SK-N-SH (cell line): ENCODE data around the gene HOXB6. TPM values are rescaled to one million over a fixed set of nuclear protein-coding genes. Genes with fewer than 3 reads are reported as not detected.

Experiments
- CTCF ChIA-PET: fragments of 300-600, 350-600 bp; formaldehyde crosslinking; extraction: SDS; loops from one replicate; lab custom pipeline; 2021; lab: Yijun Ruan, JAX
- POLR2A ChIA-PET: fragments of 350-600 bp; sonication (Branson Sonifier 250); formaldehyde crosslinking; extraction: SDS; loops from one replicate; lab custom pipeline; 2020; ENCODE audit warnings: antibody characterized with exemption, inconsistent platforms; lab: Yijun Ruan, JAX
- DNase-seq: peaks from one replicate; pipeline ENCODE4 v3.0.0; 2012
- H2AFZ ChIP-seq: fragments of 200-600 bp; sonication (generic); 2 replicates; pipeline ENCODE4 v1.8.1; 2016; ENCODE audit warnings: antibody characterized with exemption, mild to moderate bottlenecking, low read depth
- H3F3A ChIP-seq: fragments of 200-600 bp; sonication (generic); replicated peaks from 2 replicates; pipeline ENCODE3; 2016; ENCODE audit warnings: antibody characterized with exemption, mild to moderate bottlenecking; ENCODE audit not compliant: insufficient read depth
- H3K27ac ChIP-seq, 2 experiments: fragments of 200-500 bp in 1 of 2; fragments of 200-600 bp in 1 of 2; sonication (Bioruptor generic) in 1 of 2; sonication (generic), shearing (Covaris generic) in 1 of 2; 2 replicates each; pipeline versions ENCODE4 v1.5.1 to v1.6.1; 2014 to 2016; ENCODE audit warnings: low read depth in 2 of 2, inconsistent platforms in 1 of 2, low read length in 1 of 2, mild to moderate bottlenecking in 1 of 2, mixed read lengths in 1 of 2
- H3K27me3 ChIP-seq: fragments of 200-600 bp; sonication (generic), shearing (Covaris generic); 2 replicates; pipeline ENCODE4 v1.6.1; 2016; ENCODE audit warnings: mixed run types; ENCODE audit not compliant: insufficient read depth
- H3K36me3 ChIP-seq, 2 experiments: fragments of 200-500 bp in 1 of 2; fragments of 200-600 bp in 1 of 2; sonication (Bioruptor generic) in 1 of 2; sonication (generic) in 1 of 2; replicated peaks in 1 of 2; 2 replicates each; pipeline versions ENCODE3 to v1.5.1; 2014 to 2016; ENCODE audit warnings: low read length in 1 of 2, mild to moderate bottlenecking in 1 of 2; ENCODE audit not compliant: insufficient read depth in 2 of 2, control insufficient read depth in 1 of 2
- H3K4me1 ChIP-seq, 2 experiments: fragments of 200-500 bp in 1 of 2; fragments of 200-600 bp in 1 of 2; sonication (Bioruptor generic) in 1 of 2; sonication (generic), shearing (Covaris generic) in 1 of 2; 2 replicates each; pipeline versions ENCODE4 v1.5.1 to v1.6.1; 2014 to 2016; ENCODE audit warnings: low read depth in 1 of 2, low read length in 1 of 2, mixed run types in 1 of 2; ENCODE audit not compliant: insufficient read depth in 2 of 2, control insufficient read depth in 1 of 2
- H3K4me2 ChIP-seq: fragments of 200-600 bp; sonication (generic), shearing (Covaris generic); 2 replicates; pipeline ENCODE4 v1.6.1; 2017; ENCODE audit warnings: mixed run types
- H3K4me3 ChIP-seq, 2 experiments: fragments of 200-500 bp in 1 of 2; fragments of 200-600 bp in 1 of 2; sonication (Bioruptor generic) in 1 of 2; sonication (generic), shearing (Covaris generic) in 1 of 2; 2 replicates each; pipeline versions ENCODE4 v1.5.1 to v1.8.1; 2014 to 2016; ENCODE audit warnings: low read depth in 2 of 2, inconsistent platforms in 1 of 2, low read length in 1 of 2, mild to moderate bottlenecking in 1 of 2, mixed read lengths in 1 of 2, moderate library complexity in 1 of 2
- H3K79me2 ChIP-seq: fragments of 200-600 bp; sonication (generic); 2 replicates; pipeline ENCODE4 v1.8.1; 2017; ENCODE audit warnings: mild to moderate bottlenecking; ENCODE audit not compliant: insufficient read depth
- H3K9ac ChIP-seq: fragments of 200-600 bp; sonication (generic); 2 replicates; pipeline ENCODE4 v1.6.1; 2017; ENCODE audit warnings: mixed run types
- H3K9me2 ChIP-seq: fragments of 200-600 bp; sonication (generic); 2 replicates; pipeline ENCODE4 v1.6.1; 2017; ENCODE audit warnings: mixed run types
- H3K9me3 ChIP-seq: fragments of 200-600 bp; sonication (generic); 2 replicates; pipeline ENCODE4 v1.6.1; 2017; ENCODE audit warnings: mixed run types, mild to moderate bottlenecking, moderate library complexity
- H4K20me1 ChIP-seq: fragments of 200-600 bp; sonication (generic); 2 replicates; pipeline ENCODE4 v1.6.1; 2017; ENCODE audit warnings: mild to moderate bottlenecking, mixed run types; ENCODE audit not compliant: insufficient read depth
- CHD2 ChIP-seq: fragments of 150-350 bp; IDR thresholded peaks from 2 replicates; pipeline ENCODE4 v1.6.1; 2018; ENCODE audit warnings: low read length; ENCODE audit not compliant: partially characterized antibody
- CTCF ChIP-seq: fragments of 200-600 bp; sonication (generic); IDR thresholded peaks from 2 replicates; pipeline ENCODE4 v1.6.1; 2017; ENCODE audit warnings: antibody characterized with exemption, mild to moderate bottlenecking, moderate library complexity
- ELF1 ChIP-seq: IDR thresholded peaks from 2 replicates; pipeline ENCODE4 v1.4.0; 2012
- FOSL2 ChIP-seq: IDR thresholded peaks from 2 replicates; pipeline ENCODE4 v1.4.0; 2012; ENCODE audit warnings: low read depth, mild to moderate bottlenecking, moderate library complexity, borderline replicate concordance
- FOXJ3 ChIP-seq: sonication (generic); formaldehyde crosslinking; IDR thresholded peaks from 2 replicates; pipeline ENCODE4 v1.5.1; 2020; ENCODE audit warnings: mild to moderate bottlenecking, missing genetic modification reagents
- FOXM1 ChIP-seq: IDR thresholded peaks from 2 replicates; pipeline ENCODE4 v1.4.0; 2012; ENCODE audit warnings: low read depth, mild to moderate bottlenecking
- GABPA ChIP-seq: IDR thresholded peaks from 2 replicates; pipeline ENCODE4 v1.4.0; 2012; ENCODE audit warnings: low read depth, mild to moderate bottlenecking
- GATA2 ChIP-seq: sonication (generic); formaldehyde crosslinking; IDR thresholded peaks from 2 replicates; pipeline ENCODE4 v1.5.0; 2020; ENCODE audit warnings: mild to moderate bottlenecking, missing genetic modification reagents
- IRF3 ChIP-seq: fragments of 150-350 bp; IDR thresholded peaks from 2 replicates; pipeline ENCODE4 v1.6.1; 2016; ENCODE audit warnings: mild to moderate bottlenecking, low read depth, low read length
- JUND ChIP-seq: IDR thresholded peaks from 2 replicates; pipeline ENCODE4 v1.4.0; 2012
- MAX ChIP-seq: IDR thresholded peaks from 2 replicates; pipeline ENCODE4 v1.4.0; 2012; ENCODE audit warnings: low read depth
- MEF2A ChIP-seq: IDR thresholded peaks from 2 replicates; pipeline ENCODE4 v1.4.0; 2012; ENCODE audit warnings: low read depth, borderline replicate concordance
- MXI1 ChIP-seq: IDR thresholded peaks from 2 replicates; pipeline ENCODE4 v1.6.1; 2012; ENCODE audit warnings: mild to moderate bottlenecking, low read depth, low read length, improper control_type of control experiment
- NRF1 ChIP-seq: IDR thresholded peaks from 2 replicates; pipeline ENCODE4 v1.6.1; 2012; ENCODE audit warnings: low read depth, mild to moderate bottlenecking, low read length
- PBX3 ChIP-seq: IDR thresholded peaks from 2 replicates; pipeline ENCODE4; 2012
- POLR2AphosphoS5 ChIP-seq: IDR thresholded peaks from 2 replicates; pipeline ENCODE4 v1.6.1; 2012; ENCODE audit warnings: low read depth, low read length
- RAD21 ChIP-seq: IDR thresholded peaks from 2 replicates; pipeline ENCODE4 v1.6.1; 2012; ENCODE audit warnings: mild to moderate bottlenecking, low read length
- RCOR1 ChIP-seq: fragments of 150-350 bp; IDR thresholded peaks from 2 replicates; pipeline ENCODE4 v1.6.1; 2017; ENCODE audit warnings: antibody characterized with exemption, low read length
- RXRA ChIP-seq: IDR thresholded peaks from 2 replicates; pipeline ENCODE4 v1.4.0; 2012; ENCODE audit warnings: low read depth, mild to moderate bottlenecking, borderline replicate concordance
- SIN3A ChIP-seq: IDR thresholded peaks from 2 replicates; pipeline ENCODE4 v1.6.1; 2012; ENCODE audit warnings: low read depth, mild to moderate bottlenecking, low read length, moderate library complexity, borderline replicate concordance
- SMC3 ChIP-seq: IDR thresholded peaks from 2 replicates; pipeline ENCODE4 v1.6.1; 2012; ENCODE audit warnings: low read depth, low read length, improper control_type of control experiment
- TAF1 ChIP-seq: IDR thresholded peaks from 2 replicates; pipeline ENCODE4 v1.6.1; 2012; ENCODE audit warnings: low read depth, mild to moderate bottlenecking, low read length, moderate library complexity, borderline replicate concordance
- YY1 ChIP-seq: IDR thresholded peaks from 2 replicates; pipeline ENCODE4 v1.4.0; 2012; ENCODE audit warnings: low read depth, mild to moderate bottlenecking
- ZBTB33 ChIP-seq: IDR thresholded peaks from 2 replicates; pipeline ENCODE4 v1.4.0; 2012; ENCODE audit warnings: low read depth, borderline replicate concordance
- WGBS: methylation state at CpG from one replicate; pipeline ENCODE4 v1.1.6; 2017; ENCODE audit warnings: low lambda C conversion rate; 5-methylcytosine and 5-hydroxymethylcytosine counted together
- polyA plus RNA-seq, 3 experiments: library from polyadenylated mRNA; depleted of rRNA; stranded (reverse); fragments of >200 nt; gene quantifications; 2 replicates each; pipeline ENCODE4 v1.2.3, GENCODE V29; 2012

The HOXB6 gene
- polyA plus RNA-seq, 1 of the 3 experiments (the other 2 are of a cell fraction): not detected

GRCh38 chr17:48593840-48594537, 10.8 kb downstream of the HOXB6 start:
- peak; percentile 96 for DNase-seq
- 12% methylated on average over 33 of the region's 37 CpGs for WGBS
- H3K79me2 ChIP-seq: no peaks in the 10 kb centered on the region
- no peaks in the 10 kb centered on the region for H3K9me2 ChIP-seq
- CTCF ChIA-PET: interaction anchor here (0.7 to 3.7 kb wide), 18 partner anchors 13 to 451 kb away, joined by 3 to 20 read pairs (median 4); partner anchors contain the start of genes HOXB1 and HOXB8
- 0 out of 4 replicates have a peak, but pooled peaks cover 0 to 4% of the 10 kb centered on the region in 2 experiments for H3K4me1 ChIP-seq
- no peaks in the 10 kb centered on the region for H3K9me3 ChIP-seq
- POLR2A ChIA-PET: no interaction called here
- H3K4me3 ChIP-seq: no peak overlapping the region; a peak in 1 of 4 replicates
- no peak; the same call in 1 of the 2 replicates for TF ChIP-seq NRF1
- TF ChIP-seq MAX: no peak
- no peak for TF ChIP-seq TAF1
- TF ChIP-seq RAD21: peak; percentile 86
- peak; percentile 84 for TF ChIP-seq YY1
- TF ChIP-seq ELF1: no peak
- no peak for TF ChIP-seq POLR2AphosphoS5
- TF ChIP-seq MEF2A: no peak
- TF ChIP-seq GATA2 (CRISPR knock-in tag): no peak
- no peak for TF ChIP-seq RCOR1
- no peak for TF ChIP-seq MXI1
- TF ChIP-seq ZBTB33: no peak
- TF ChIP-seq IRF3: no peak
- no peak for TF ChIP-seq FOXJ3 (CRISPR knock-in tag)
- TF ChIP-seq SMC3: peak; percentile 93
- TF ChIP-seq GABPA: no peak
- no peak for TF ChIP-seq RXRA
- TF ChIP-seq JUND: no peak
- peak; percentile 97 for TF ChIP-seq CTCF
- TF ChIP-seq PBX3: no peak
- no peak for TF ChIP-seq SIN3A
- no peak for TF ChIP-seq FOXM1
- no peak for TF ChIP-seq FOSL2
- no peak for TF ChIP-seq CHD2
- peak overlapping the region; percentile 17; the same call in 1 of the 2 replicates for H3K4me2 ChIP-seq
- no peak overlapping the region for H3K27ac ChIP-seq
- H3F3A ChIP-seq: peaks cover 4% of the 10 kb centered on the region
- peaks cover 98% of the 10 kb centered on the region for H3K27me3 ChIP-seq
- H3K36me3 ChIP-seq: no peaks in the 10 kb centered on the region
- peaks cover 8% of the 10 kb centered on the region; the same call in 1 of the 2 replicates for H4K20me1 ChIP-seq
- H3K9ac ChIP-seq: no peak overlapping the region
- peak overlapping the region; percentile 53; the same call in 1 of the 2 replicates for H2AFZ ChIP-seq
